HG03354 (cell line): ENCODE data around the gene C5orf46.
A peak's percentile ranks its signal among the peaks of the same experiment; 100 is the strongest.

Experiments used
- ATAC-seq: cut with Tn5 transposase; IDR thresholded peaks from one replicate; pipeline ENCODE4 v1.9.1; 2021; ENCODE audit warnings: mild to moderate bottlenecking; ENCODE audit not compliant: unreplicated experiment, poor library complexity, severe bottlenecking

C5orf46 gene

GRCh38 chr5:147863454-147864158 is 42.7 kb downstream of the C5orf46 start:
- ATAC-seq = no peak

- ATAC-seq = no peak
Measured at GRCh38 chr5:147860641-147861025, 45.7 kb downstream of the C5orf46 start.

GRCh38 chr5:147859962-147860640 is 46.2 kb downstream of the C5orf46 start:
- no peak for ATAC-seq

- ATAC-seq = no peak
Measured at GRCh38 chr5:147858565-147858964, 47.8 kb downstream of the C5orf46 start.

- peak; percentile 96 for ATAC-seq
Measured at GRCh38 chr5:147857302-147858129, 48.8 kb downstream of the C5orf46 start.

- no peak for ATAC-seq
Measured at GRCh38 chr5:147856801-147857200, 49.5 kb downstream of the C5orf46 start.

- no peak for ATAC-seq
Measured at GRCh38 chr5:147855774-147856069, 50.6 kb downstream of the C5orf46 start.

- ATAC-seq = no peak
Measured at GRCh38 chr5:147854894-147855773, 51.2 kb downstream of the C5orf46 start.

GRCh38 chr5:147854331-147854730 is 52.0 kb downstream of the C5orf46 start:
- ATAC-seq = no peak

- ATAC-seq = no peak
Measured at GRCh38 chr5:147853372-147853987, 52.9 kb downstream of the C5orf46 start.

- no peak for ATAC-seq
Measured at GRCh38 chr5:147852365-147852764, 54.0 kb downstream of the C5orf46 start.

- ATAC-seq = no peak
Measured at GRCh38 chr5:147851578-147851977, 54.8 kb downstream of the C5orf46 start.

- ATAC-seq = no peak
Measured at GRCh38 chr5:147849226-147849625, 57.1 kb downstream of the C5orf46 start.

GRCh38 chr5:147845618-147846017 is 60.7 kb downstream of the C5orf46 start:
- no peak for ATAC-seq

- no peak for ATAC-seq
Measured at GRCh38 chr5:147844846-147845245, 61.5 kb downstream of the C5orf46 start.

GRCh38 chr5:147842869-147843268 is 63.5 kb downstream of the C5orf46 start:
- ATAC-seq = no peak
